ENCODE results near the gene DIS3L2.

The DIS3L2 gene

GRCh38 chr2:232296776-232297525 is 335.4 kb downstream of the DIS3L2 start:
- Histone ChIP-seq H3K27ac (ENCODE audit: low read length) (no peak overlapping the region), H2AFZ (ENCODE audit: low read depth, low read length) (no peak overlapping the region), H3K4me1 (ENCODE audit: low read length) (peaks cover 3% of the 10 kb centered on the region; the same call in 1 of the 2 replicates), H3K79me2 (ENCODE audit: low read length) (no peaks in the 10 kb centered on the region), H3K9ac (ENCODE audit: low read length) (no peak overlapping the region), H3K9me3 (ENCODE audit: insufficient read depth, low read length) (no peaks in the 10 kb centered on the region), H3K4me3 (ENCODE audit: low read length) (no peak overlapping the region), H3K27me3 (ENCODE audit: low read depth, low read length) (no peaks in the 10 kb centered on the region), H3K36me3 (replicated peaks; ENCODE audit: low read depth, low read length) (no peaks in the 10 kb centered on the region), H3K4me2 (ENCODE audit: low read length) (no peak overlapping the region), H4K20me1 (ENCODE audit: insufficient read depth, low read length) (no peaks in the 10 kb centered on the region; the same call in 1 of the 2 replicates)
- TF ChIP-seq CTCF (IDR thresholded peaks at IDR 0.05; ENCODE audit: low read depth, low read length) (no peak), EZH2phosphoT487 (IDR thresholded peaks at IDR 0.05; ENCODE audit: low read depth) (no peak)

GRCh38 chr2:232299084-232299483 is 337.6 kb downstream of the DIS3L2 start:
- H3K27ac ChIP-seq (ENCODE audit: low read length) = no peak overlapping the region
- H3K27me3 ChIP-seq (ENCODE audit: low read depth, low read length) = no peaks in the 10 kb centered on the region
- no peaks in the 10 kb centered on the region for H3K79me2 ChIP-seq (ENCODE audit: low read length)
- H3K36me3 ChIP-seq (replicated peaks; ENCODE audit: low read depth, low read length) = no peaks in the 10 kb centered on the region
- H3K9ac ChIP-seq (ENCODE audit: low read length) = no peak overlapping the region
- no peak overlapping the region for H2AFZ ChIP-seq (ENCODE audit: low read depth, low read length)
- TF ChIP-seq EZH2phosphoT487 (IDR thresholded peaks at IDR 0.05; ENCODE audit: low read depth) = no peak
- TF ChIP-seq CTCF (IDR thresholded peaks at IDR 0.05; ENCODE audit: low read depth, low read length) = no peak
- H3K4me1 ChIP-seq (ENCODE audit: low read length) = no peaks in the 10 kb centered on the region
- no peak overlapping the region for H3K4me3 ChIP-seq (ENCODE audit: low read length)
- no peaks in the 10 kb centered on the region for H3K9me3 ChIP-seq (ENCODE audit: insufficient read depth, low read length)
- H3K4me2 ChIP-seq (ENCODE audit: low read length) = no peak overlapping the region
- no peaks in the 10 kb centered on the region for H4K20me1 ChIP-seq (ENCODE audit: insufficient read depth, low read length)

GRCh38 chr2:232299927-232300674 is 338.6 kb downstream of the DIS3L2 start:
- no peak for TF ChIP-seq CTCF (IDR thresholded peaks at IDR 0.05; ENCODE audit: low read depth, low read length)
- TF ChIP-seq EZH2phosphoT487 (IDR thresholded peaks at IDR 0.05; ENCODE audit: low read depth) = no peak
- H3K4me2 ChIP-seq (ENCODE audit: low read length) = no peak overlapping the region
- no peaks in the 10 kb centered on the region for H3K27me3 ChIP-seq (ENCODE audit: low read depth, low read length)
- H3K9ac ChIP-seq (ENCODE audit: low read length) = no peak overlapping the region
- no peaks in the 10 kb centered on the region for H3K36me3 ChIP-seq (replicated peaks; ENCODE audit: low read depth, low read length)
- no peaks in the 10 kb centered on the region for H4K20me1 ChIP-seq (ENCODE audit: insufficient read depth, low read length)
- H2AFZ ChIP-seq (ENCODE audit: low read depth, low read length) = no peak overlapping the region
- H3K4me1 ChIP-seq (ENCODE audit: low read length) = no peaks in the 10 kb centered on the region
- H3K79me2 ChIP-seq (ENCODE audit: low read length) = no peaks in the 10 kb centered on the region
- H3K9me3 ChIP-seq (ENCODE audit: insufficient read depth, low read length) = no peaks in the 10 kb centered on the region
- no peak overlapping the region for H3K27ac ChIP-seq (ENCODE audit: low read length)
- H3K4me3 ChIP-seq (ENCODE audit: low read length) = no peak overlapping the region

- TF ChIP-seq CTCF (IDR thresholded peaks at IDR 0.05; ENCODE audit: low read depth, low read length) (no peak), EZH2phosphoT487 (IDR thresholded peaks at IDR 0.05; ENCODE audit: low read depth) (no peak)
- no peak overlapping the region for H3K9ac ChIP-seq (ENCODE audit: low read length)
- H4K20me1 ChIP-seq (ENCODE audit: insufficient read depth, low read length) = no peaks in the 10 kb centered on the region
- no peaks in the 10 kb centered on the region for H3K36me3 ChIP-seq (replicated peaks; ENCODE audit: low read depth, low read length)
- no peaks in the 10 kb centered on the region for H3K9me3 ChIP-seq (ENCODE audit: insufficient read depth, low read length)
- no peak overlapping the region for H3K4me2 ChIP-seq (ENCODE audit: low read length)
- no peaks in the 10 kb centered on the region for H3K79me2 ChIP-seq (ENCODE audit: low read length)
- H2AFZ ChIP-seq (ENCODE audit: low read depth, low read length) = no peak overlapping the region
- no peak overlapping the region for H3K27ac ChIP-seq (ENCODE audit: low read length)
- H3K4me1 ChIP-seq (ENCODE audit: low read length) = no peaks in the 10 kb centered on the region
- no peaks in the 10 kb centered on the region for H3K27me3 ChIP-seq (ENCODE audit: low read depth, low read length)
- no peak overlapping the region for H3K4me3 ChIP-seq (ENCODE audit: low read length)
Measured at GRCh38 chr2:232300894-232301387, 339.4 kb downstream of the DIS3L2 start.

Data from OCI-LY3 (cell line).